T-helper 2 cell treated with Interferon-gamma antibody and Interleukin-4, amounts not matched to agents 100 ng/mL and 5 ng/mL, for 36 hours (primary cell): ENCODE data around the gene RIMBP2. TPM values are rescaled to one million over a fixed set of nuclear protein-coding genes. Genes with fewer than 3 reads are reported as not detected.

ENCODE experiments used
- intact Hi-C: fragments of 100-400 bp; cut with micrococcal nuclease; formaldehyde crosslinking; loops from one replicate; pipeline ENCODE4 v1.15.1; 2023
- total RNA-seq: library from RNA; stranded (reverse); gene quantifications from 2 replicates; pipeline ENCODE4 v1.2.3, GENCODE V29; 2022

RIMBP2 gene
- total RNA-seq, 1 donor from 2014 or later = not detected

- intact Hi-C loops = no loop called here
Observed at GRCh38 chr12:130449291-130449690, 266.8 kb downstream of the RIMBP2 start.

GRCh38 chr12:130448044-130448821, 267.9 kb downstream of the RIMBP2 start:
- intact Hi-C loops = no loop called here

GRCh38 chr12:130447655-130447965, 268.5 kb downstream of the RIMBP2 start:
- intact Hi-C loops = no loop called here

GRCh38 chr12:130446846-130447654, 269.0 kb downstream of the RIMBP2 start:
- intact Hi-C loops = no loop called here

GRCh38 chr12:130444986-130445385, 271.1 kb downstream of the RIMBP2 start:
- intact Hi-C loops = no loop called here

- intact Hi-C loops = no loop called here
Observed at GRCh38 chr12:130444061-130444460, 272.0 kb downstream of the RIMBP2 start.

GRCh38 chr12:130441771-130442760, 274.0 kb downstream of the RIMBP2 start:
- intact Hi-C loops = no loop called here

- intact Hi-C loops = no loop called here
Observed at GRCh38 chr12:130440411-130441080, 275.6 kb downstream of the RIMBP2 start.

- intact Hi-C loops = no loop called here
Observed at GRCh38 chr12:130439250-130439649, 276.8 kb downstream of the RIMBP2 start.

- intact Hi-C loops = no loop called here
Observed at GRCh38 chr12:130438711-130439110, 277.4 kb downstream of the RIMBP2 start.

GRCh38 chr12:130438243-130438620, 277.9 kb downstream of the RIMBP2 start:
- intact Hi-C loops = no loop called here

GRCh38 chr12:130437555-130438242, 278.4 kb downstream of the RIMBP2 start:
- intact Hi-C loops = no loop called here

- intact Hi-C loops = no loop called here
Observed at GRCh38 chr12:130436741-130437501, 279.2 kb downstream of the RIMBP2 start.

- intact Hi-C loops = no loop called here
Observed at GRCh38 chr12:130435826-130436225, 280.3 kb downstream of the RIMBP2 start.

- intact Hi-C loops = no loop called here
Observed at GRCh38 chr12:130435331-130435730, 280.8 kb downstream of the RIMBP2 start.

- intact Hi-C loops = no loop called here
Observed at GRCh38 chr12:130434560-130434959, 281.5 kb downstream of the RIMBP2 start.

- intact Hi-C loops = no loop called here
Observed at GRCh38 chr12:130433834-130434233, 282.3 kb downstream of the RIMBP2 start.

GRCh38 chr12:130433411-130433810, 282.7 kb downstream of the RIMBP2 start:
- intact Hi-C loops = no loop called here

- intact Hi-C loops = no loop called here
Observed at GRCh38 chr12:130431176-130431575, 284.9 kb downstream of the RIMBP2 start.
